WTC11 (cell line): ENCODE data around the gene ADAMTS18. TPM values are rescaled to one million over a fixed set of nuclear protein-coding genes. Genes with fewer than 3 reads are reported as not detected.
A peak's percentile ranks its signal among the peaks of the same experiment; 100 is the strongest.

Source experiments
- ATAC-seq: fragments of 200-7000 bp; cut with Tn5 transposase; 2 replicates; pipeline ENCODE4 v1.10.0; 2021; ENCODE audit warnings: mild to moderate bottlenecking, moderate library complexity
- CTCF ChIA-PET: fragments of 300-600 bp; sonication (Branson Sonifier 250); formaldehyde crosslinking; loops from one replicate; lab custom pipeline; 2021; ENCODE audit warnings: antibody characterized with exemption; lab: Charles Lee
- POLR2A ChIA-PET: fragments of 350-600 bp; sonication (Branson Sonifier 250); formaldehyde crosslinking; loops from one replicate; lab custom pipeline; 2021; ENCODE audit warnings: antibody characterized with exemption; lab: Charles Lee
- DNase-seq: peaks from one replicate; pipeline ENCODE4 v3.0.0; 2021; ENCODE audit warnings: low spot score
- H3K27ac Mint-ChIP-seq: 2 replicates; pipeline ENCODE4 v1.8.0; 2021; ENCODE audit warnings: mixed read lengths
- H3K27me3 Mint-ChIP-seq: 2 replicates; pipeline ENCODE4 v1.8.0; 2021; ENCODE audit warnings: low read depth, mild to moderate bottlenecking, moderate library complexity, mixed read lengths
- H3K36me3 Mint-ChIP-seq: 2 replicates; pipeline ENCODE4 v1.8.0; 2021; ENCODE audit warnings: mixed read lengths
- H3K4me1 Mint-ChIP-seq: 2 replicates; pipeline ENCODE4 v1.8.0; 2022; ENCODE audit warnings: mixed read lengths
- H3K4me3 Mint-ChIP-seq: 2 replicates; pipeline ENCODE4 v1.8.0; 2021; ENCODE audit warnings: mild to moderate bottlenecking, moderate library complexity, mixed read lengths
- H3K9me3 Mint-ChIP-seq: 2 replicates; pipeline ENCODE4 v1.8.0; 2021; ENCODE audit warnings: mixed read lengths
- ARID4B ChIP-seq: sonication (generic); formaldehyde crosslinking; IDR thresholded peaks from 2 replicates; pipeline ENCODE4 v1.8.0; 2023; ENCODE audit warnings: missing genetic modification reagents, mild to moderate bottlenecking, borderline replicate concordance
- CBFB ChIP-seq: sonication (generic); formaldehyde crosslinking; IDR thresholded peaks from 2 replicates; pipeline ENCODE4 v1.8.1; 2022; ENCODE audit warnings: mild to moderate bottlenecking, low read depth, missing genetic modification reagents
- CREM ChIP-seq: sonication (generic); formaldehyde crosslinking; IDR thresholded peaks from 2 replicates; pipeline ENCODE4 v1.8.1; 2022; ENCODE audit warnings: mild to moderate bottlenecking, missing genetic modification reagents, moderate library complexity
- EMX1 ChIP-seq: fragments of 250-450 bp; sonication (Bioruptor Pico); IDR thresholded peaks from 2 replicates; pipeline ENCODE4 v1.8.0; 2021; ENCODE audit warnings: mild to moderate bottlenecking
- FOXP1 ChIP-seq: sonication (generic); formaldehyde crosslinking; IDR thresholded peaks from 2 replicates; pipeline ENCODE4 v1.8.0; 2022; ENCODE audit warnings: missing genetic modification reagents, mild to moderate bottlenecking, moderate library complexity, borderline replicate concordance
- GABPB1 ChIP-seq: sonication (generic); formaldehyde crosslinking; IDR thresholded peaks from 2 replicates; pipeline ENCODE4 v1.8.1; 2023; ENCODE audit warnings: mild to moderate bottlenecking, missing genetic modification reagents
- IRF1 ChIP-seq: sonication (generic); formaldehyde crosslinking; IDR thresholded peaks from 2 replicates; pipeline ENCODE4 v1.8.0; 2023; ENCODE audit warnings: missing genetic modification reagents
- SP1 ChIP-seq: sonication (generic); formaldehyde crosslinking; conservative IDR thresholded peaks from 2 replicates; pipeline ENCODE4 v1.8.1; 2022; ENCODE audit warnings: missing genetic modification reagents
- TEAD4 ChIP-seq: sonication (generic); formaldehyde crosslinking; IDR thresholded peaks from 2 replicates; pipeline ENCODE4 v1.8.0; 2022; ENCODE audit warnings: mild to moderate bottlenecking, missing genetic modification reagents
- ZBTB43 ChIP-seq: sonication (generic); formaldehyde crosslinking; IDR thresholded peaks from 2 replicates; pipeline ENCODE4 v1.8.1; 2023; ENCODE audit warnings: mild to moderate bottlenecking, missing genetic modification reagents
- ZNF138 ChIP-seq: sonication (generic); formaldehyde crosslinking; conservative IDR thresholded peaks from 2 replicates; pipeline ENCODE4 v1.8.1; 2022; ENCODE audit warnings: mild to moderate bottlenecking, moderate library complexity, missing genetic modification reagents
- ZNF219 ChIP-seq: sonication (generic); formaldehyde crosslinking; IDR thresholded peaks from 2 replicates; pipeline ENCODE4 v1.8.0; 2023; ENCODE audit warnings: missing genetic modification reagents, mild to moderate bottlenecking, borderline replicate concordance
- ZNF263 ChIP-seq: sonication (generic); formaldehyde crosslinking; IDR thresholded peaks from 2 replicates; pipeline ENCODE4 v1.8.1; 2022; ENCODE audit warnings: low read depth, mild to moderate bottlenecking, moderate library complexity, missing genetic modification reagents
- ZNF317 ChIP-seq: sonication (generic); formaldehyde crosslinking; IDR thresholded peaks from 2 replicates; pipeline ENCODE4 v1.8.1; 2023; ENCODE audit warnings: low read depth, mild to moderate bottlenecking, moderate library complexity, missing genetic modification reagents, borderline replicate concordance
- ZNF532 ChIP-seq: fragments of 250-450 bp; sonication (Bioruptor Pico); IDR thresholded peaks from 2 replicates; pipeline ENCODE4 v1.9.0; 2021; ENCODE audit warnings: mild to moderate bottlenecking, borderline replicate concordance
- total RNA-seq: library from RNA; stranded (reverse); gene quantifications from 3 replicates; pipeline ENCODE4 v1.2.3, GENCODE V29; 2021
- TF ChIP-seq, protein P1 (sequence below): sonication (generic); formaldehyde crosslinking; IDR thresholded peaks from 2 replicates; pipeline ENCODE4 v1.8.1; 2023; ENCODE audit warnings: mild to moderate bottlenecking, missing genetic modification reagents, moderate library complexity

ADAMTS18 gene
- total RNA-seq, 1 experiment from 2014 or later, result 0.17 TPM

DNA sequence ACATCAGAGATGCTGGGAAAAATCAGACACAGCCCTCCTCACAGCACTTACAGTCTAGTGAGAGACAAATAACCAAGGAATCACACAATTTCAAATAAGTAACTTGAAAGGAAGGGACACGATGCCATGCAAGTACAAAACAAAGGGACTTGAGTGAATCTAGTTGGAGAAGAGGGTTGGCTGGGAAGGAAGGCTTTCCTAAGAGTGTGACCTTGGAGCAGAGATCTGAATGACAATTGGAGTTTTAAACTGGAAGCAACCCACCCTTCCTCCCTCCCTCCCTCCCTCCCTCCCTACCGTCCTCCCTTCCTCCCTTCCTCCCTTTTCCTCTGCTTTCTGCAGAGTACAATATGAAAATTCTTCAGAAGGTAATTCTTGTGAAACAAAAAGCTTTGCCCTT is 31.1 kb downstream of the ADAMTS18 start:
- Mint-ChIP-seq H3K4me1 (peaks cover 28% of the 10 kb centered on the region), H3K36me3 (no peaks in the 10 kb centered on the region; the same call in 1 of the 2 replicates), H3K4me3 (no peak overlapping the region), H3K27ac (peak overlapping the region; percentile 64; the same call in 1 of the 2 replicates), H3K27me3 (no peaks in the 10 kb centered on the region), H3K9me3 (peaks cover 16% of the 10 kb centered on the region)
- ATAC-seq (peak; percentile 66), DNase-seq (no peak)
- CTCF ChIA-PET, result no interaction called here
- no peak for TF ChIP-seq ZNF317 (CRISPR knock-in tag)
- TF ChIP-seq SP1, result no peak
- TF ChIP-seq FOXP1 (CRISPR knock-in tag), result no peak
- POLR2A ChIA-PET, result no interaction called here

GRCh38 chr16:77402672-77403071 is 32.2 kb downstream of the ADAMTS18 start:
- DNase-seq, result no peak

More at GRCh38 chr16:77402672-77403071, 32.2 kb downstream of the ADAMTS18 start:
- TF ChIP-seq CBFB (CRISPR knock-in tag), result no peak
- TF ChIP-seq CREM, result no peak
- TF ChIP-seq ZNF138 (CRISPR knock-in tag), result no peak
- TF ChIP-seq ZBTB43 (CRISPR knock-in tag), result no peak
- TF ChIP-seq EMX1, result no peak
- TF ChIP-seq SP1, result no peak
- TF ChIP-seq, protein P1, sequence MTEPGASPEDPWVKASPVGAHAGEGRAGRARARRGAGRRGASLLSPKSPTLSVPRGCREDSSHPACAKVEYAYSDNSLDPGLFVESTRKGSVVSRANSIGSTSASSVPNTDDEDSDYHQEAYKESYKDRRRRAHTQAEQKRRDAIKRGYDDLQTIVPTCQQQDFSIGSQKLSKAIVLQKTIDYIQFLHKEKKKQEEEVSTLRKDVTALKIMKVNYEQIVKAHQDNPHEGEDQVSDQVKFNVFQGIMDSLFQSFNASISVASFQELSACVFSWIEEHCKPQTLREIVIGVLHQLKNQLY (CRISPR knock-in tag), result no peak
- TF ChIP-seq ZNF219 (CRISPR knock-in tag), result no peak
- TF ChIP-seq IRF1 (CRISPR knock-in tag), result no peak
- TF ChIP-seq ARID4B (CRISPR knock-in tag), result no peak
- TF ChIP-seq GABPB1 (CRISPR knock-in tag), result no peak
- no peak for TF ChIP-seq ZNF532
- TF ChIP-seq TEAD4 (CRISPR knock-in tag), result no peak
- no peak for TF ChIP-seq ZNF263 (CRISPR knock-in tag)
- Mint-ChIP-seq H3K4me1 (peaks cover 35% of the 10 kb centered on the region), H3K27me3 (no peaks in the 10 kb centered on the region), H3K4me3 (no peak overlapping the region), H3K36me3 (no peaks in the 10 kb centered on the region), H3K9me3 (peaks cover 6% of the 10 kb centered on the region), H3K27ac (no peak overlapping the region)
- ATAC-seq, result no peak
- ChIA-PET CTCF (no interaction called here), POLR2A (no interaction called here)
